H9 (cell line): Measurements from ENCODE around the gene ZSCAN22. TPM values are rescaled to one million over a fixed set of nuclear protein-coding genes. Genes with fewer than 3 reads are reported as not detected.

ENCODE experiments used
- DNase-seq: peaks from one replicate; pipeline ENCODE4 v3.0.0-alpha.2; 2017
- H2AFZ ChIP-seq: one replicate; pipeline ENCODE4 v1.6.1; 2013; ENCODE audit warnings: mild to moderate bottlenecking, low read length, control low read depth, moderate library complexity
- H2AK5ac ChIP-seq: 2 replicates; pipeline ENCODE4 v1.6.1; 2013; ENCODE audit warnings: low read length, control low read depth, mixed read lengths; ENCODE audit not compliant: insufficient read length
- H2BK120ac ChIP-seq: one replicate; pipeline ENCODE4 v1.6.1; 2013; ENCODE audit warnings: low read depth, mild to moderate bottlenecking, low read length, control low read depth, inconsistent platforms; ENCODE audit not compliant: poor library complexity, severe bottlenecking
- H2BK12ac ChIP-seq: 2 replicates; pipeline ENCODE4 v1.6.1; 2013; ENCODE audit warnings: low read length, control low read depth, mixed read lengths, low read depth; ENCODE audit not compliant: insufficient read length
- H2BK15ac ChIP-seq: 2 replicates; pipeline ENCODE4 v1.6.1; 2013; ENCODE audit warnings: low read depth, low read length, control low read depth
- H2BK20ac ChIP-seq: one replicate; pipeline ENCODE4 v1.6.1; 2013; ENCODE audit warnings: low read depth, mild to moderate bottlenecking, low read length, control low read depth, inconsistent platforms; ENCODE audit not compliant: poor library complexity, severe bottlenecking
- H2BK5ac ChIP-seq: 2 replicates; pipeline ENCODE4 v1.6.1; 2013; ENCODE audit warnings: low read length, control low read depth, mixed read lengths; ENCODE audit not compliant: insufficient read length
- H3K14ac ChIP-seq: 2 replicates; pipeline ENCODE4 v1.6.1; 2013; ENCODE audit warnings: low read length, control low read depth; ENCODE audit not compliant: insufficient read depth
- H3K18ac ChIP-seq: 2 replicates; pipeline ENCODE4 v1.6.1; 2013; ENCODE audit warnings: low read depth, mild to moderate bottlenecking, mixed read lengths, low read length, control low read depth; ENCODE audit not compliant: insufficient read length
- H3K23ac ChIP-seq: 2 replicates; pipeline ENCODE4 v1.6.1; 2013; ENCODE audit warnings: low read length, control low read depth, mixed read lengths, low read depth; ENCODE audit not compliant: insufficient read length
- H3K23me2 ChIP-seq: 2 replicates; pipeline ENCODE4 v1.6.1; 2013; ENCODE audit warnings: low read depth, mild to moderate bottlenecking, mixed read lengths, low read length, control low read depth; ENCODE audit not compliant: insufficient read length, poor library complexity, severe bottlenecking
- H3K27ac ChIP-seq: 2 replicates; pipeline ENCODE4 v1.5.1; 2013; ENCODE audit warnings: low read length, control low read depth, mixed read lengths, low read depth; ENCODE audit not compliant: insufficient read length
- H3K27me3 ChIP-seq: 2 replicates; pipeline ENCODE4 v1.6.1; 2013; ENCODE audit warnings: low read length, control low read depth, inconsistent platforms; ENCODE audit not compliant: insufficient read depth
- H3K4ac ChIP-seq: 2 replicates; pipeline ENCODE4 v1.6.1; 2013; ENCODE audit warnings: low read depth, mild to moderate bottlenecking, control low read depth, inconsistent platforms, low read length, moderate library complexity
- H3K4me1 ChIP-seq: 2 replicates; pipeline ENCODE4 v1.6.1; 2013; ENCODE audit warnings: low read length, control low read depth, inconsistent platforms; ENCODE audit not compliant: insufficient read depth
- H3K4me2 ChIP-seq: 2 replicates; pipeline ENCODE4 v1.6.1; 2013; ENCODE audit warnings: low read length, control low read depth, mixed read lengths; ENCODE audit not compliant: insufficient read length, insufficient read depth
- H3K56ac ChIP-seq: 2 replicates; pipeline ENCODE4 v1.6.1; 2013; ENCODE audit warnings: low read depth, mild to moderate bottlenecking, mixed read lengths, low read length, control low read depth; ENCODE audit not compliant: insufficient read length
- H3K79me1 ChIP-seq: 2 replicates; pipeline ENCODE4 v1.6.1; 2013; ENCODE audit warnings: low read depth, mild to moderate bottlenecking, moderate library complexity, low read length, control low read depth, inconsistent platforms; ENCODE audit not compliant: insufficient read depth, poor library complexity, severe bottlenecking
- H3K79me2 ChIP-seq: 2 replicates; pipeline ENCODE4 v1.6.1; 2013; ENCODE audit warnings: low read length, control low read depth, inconsistent platforms; ENCODE audit not compliant: insufficient read depth
- H3K9ac ChIP-seq: 2 replicates; pipeline ENCODE4 v1.6.1; 2013; ENCODE audit warnings: low read length, control low read depth, mixed read lengths; ENCODE audit not compliant: insufficient read length; ENCODE audit errors: extremely low read depth
- H3K9me3 ChIP-seq: one replicate; pipeline ENCODE4 v1.6.1; 2013; ENCODE audit warnings: low read depth, low read length, inconsistent platforms; ENCODE audit not compliant: control insufficient read depth
- H3T11ph ChIP-seq: one replicate; pipeline ENCODE4 v1.6.1; 2013; ENCODE audit warnings: mild to moderate bottlenecking, low read length, control low read depth, inconsistent platforms
- H4K20me1 ChIP-seq: one replicate; pipeline ENCODE4 v1.6.1; 2013; ENCODE audit not compliant: control insufficient read depth, insufficient read length, insufficient read depth
- H4K5ac ChIP-seq: 2 replicates; pipeline ENCODE4 v1.6.1; 2013; ENCODE audit warnings: low read depth, mild to moderate bottlenecking, mixed read lengths, low read length, control low read depth; ENCODE audit not compliant: insufficient read length
- H4K8ac ChIP-seq: replicated peaks from 2 replicates; pipeline ENCODE4 v1.6.1; 2013; ENCODE audit warnings: low read length, control low read depth, mixed read lengths, low read depth; ENCODE audit not compliant: insufficient read length
- H4K91ac ChIP-seq: 2 replicates; pipeline ENCODE4 v1.6.1; 2013; ENCODE audit warnings: low read depth, mild to moderate bottlenecking, moderate library complexity, mixed read lengths, low read length, control low read depth; ENCODE audit not compliant: insufficient read length
- H3K27ac Mint-ChIP-seq, 3 experiments: 2 replicates in 2 of 3; 3 replicates in 1 of 3; pipeline ENCODE4 v1.8.0; 2020 to 2021; ENCODE audit warnings: mixed read lengths in 3 of 3, mild to moderate bottlenecking in 1 of 3, moderate library complexity in 1 of 3
- H3K27me3 Mint-ChIP-seq: 2 replicates; pipeline ENCODE4 v1.8.0; 2021; ENCODE audit warnings: low read depth, mild to moderate bottlenecking, moderate library complexity, mixed read lengths
- H3K36me3 Mint-ChIP-seq, 3 experiments: 2 replicates in 2 of 3; 3 replicates in 1 of 3; pipeline ENCODE4 v1.8.0; 2020 to 2021; ENCODE audit warnings: low read depth in 3 of 3, mixed read lengths in 3 of 3; ENCODE audit not compliant: insufficient read depth in 1 of 3
- H3K4me1 Mint-ChIP-seq, 2 experiments: 2 replicates each; pipeline ENCODE4 v1.8.0; 2020; ENCODE audit warnings: mixed read lengths in 2 of 2
- H3K4me3 Mint-ChIP-seq, 2 experiments: 2 replicates in 1 of 2; 3 replicates in 1 of 2; pipeline ENCODE4 v1.8.0; 2020 to 2021; ENCODE audit warnings: mild to moderate bottlenecking in 2 of 2, mixed read lengths in 2 of 2, moderate library complexity in 1 of 2
- H3K9me3 Mint-ChIP-seq, 2 experiments: 2 replicates in 1 of 2; 3 replicates in 1 of 2; pipeline ENCODE4 v1.8.0; 2020; ENCODE audit warnings: mild to moderate bottlenecking in 2 of 2, mixed read lengths in 2 of 2, moderate library complexity in 1 of 2
- CTCF ChIP-seq: fragments of 200-600 bp; sonication (generic); conservative IDR thresholded peaks from 3 replicates; pipeline ENCODE4 v1.8.0; 2021; ENCODE audit warnings: antibody characterized with exemption, mild to moderate bottlenecking
- WGBS: extraction: QIAGEN DNeasy Blood & Tissue Kit; methylation state at CpG from one replicate; pipeline ENCODE4 v1.1.7; 2013; ENCODE audit warnings: missing lambda C conversion rate, low lambda C conversion rate, mixed read lengths; ENCODE audit not compliant: insufficient read length; ENCODE audit errors: extremely low coverage; 5-methylcytosine and 5-hydroxymethylcytosine counted together
- total RNA-seq: library from RNA; stranded (reverse); gene quantifications from 2 replicates; pipeline ENCODE4 v1.2.1, GENCODE V29; 2021

The ZSCAN22 gene
- total RNA-seq, 1 experiment from 2014 or later = 4.8 TPM

GRCh38 chr19:58380037-58380661 is 53.4 kb downstream of the ZSCAN22 start:
- H3K9me3 ChIP-seq = no peaks in the 10 kb centered on the region
- H3K9ac ChIP-seq = peak overlapping the region; percentile 53
- H3K18ac ChIP-seq = no peak overlapping the region
- H3K79me2 ChIP-seq = no peaks in the 10 kb centered on the region
- no peaks in the 10 kb centered on the region for H4K20me1 ChIP-seq
- peak overlapping the region; percentile 82 to 86 for H3K4me3 Mint-ChIP-seq
- no peak overlapping the region for H3K27ac ChIP-seq
- no peak overlapping the region for H2AK5ac ChIP-seq
- H3K4me2 ChIP-seq = peak overlapping the region; percentile 98
- no peaks in the 10 kb centered on the region for H3K36me3 Mint-ChIP-seq
- no peak overlapping the region for H2BK5ac ChIP-seq
- H3K23ac ChIP-seq = no peak overlapping the region
- H2AFZ ChIP-seq = no peak overlapping the region
- H4K8ac ChIP-seq = no peak overlapping the region
- H2BK15ac ChIP-seq = no peak overlapping the region
- H3K4ac ChIP-seq = no peak overlapping the region
- H3K14ac ChIP-seq = peak overlapping the region; percentile 16; the same call in 1 of the 2 replicates
- H3T11ph ChIP-seq = no peak overlapping the region
- no peaks in the 10 kb centered on the region for H3K9me3 Mint-ChIP-seq
- H3K56ac ChIP-seq = no peak overlapping the region
- no peak overlapping the region for H2BK120ac ChIP-seq
- TF ChIP-seq CTCF = no peak
- H3K79me1 ChIP-seq = no peaks in the 10 kb centered on the region
- H3K4me1 ChIP-seq = peaks cover 3% of the 10 kb centered on the region; the same call in 1 of the 2 replicates
- no CpG with 5 or more reads among the region's 24 CpGs for WGBS
- H4K5ac ChIP-seq = no peak overlapping the region
- peak overlapping the region in 2 of 3 experiments; percentile 69 to 87; a peak in 5 of 7 replicates for H3K27ac Mint-ChIP-seq
- no peak overlapping the region for H2BK20ac ChIP-seq
- no peak for DNase-seq
- H2BK12ac ChIP-seq = no peak overlapping the region
- no peaks in the 10 kb centered on the region for H3K27me3 Mint-ChIP-seq
- no peak overlapping the region for H4K91ac ChIP-seq
- no peaks in the 10 kb centered on the region for H3K27me3 ChIP-seq
- H3K4me1 Mint-ChIP-seq = peaks cover 8 to 11% of the 10 kb centered on the region in 2 experiments
- peaks cover 10% of the 10 kb centered on the region for H3K23me2 ChIP-seq
